Measurements from ENCODE around the gene GRAMD4.
"Not testable (repeated sequence)": the region's sequence is repeated elsewhere in the genome, so short reads cannot be mapped to it uniquely, and the experiment has no call there.

The GRAMD4 gene

DNA sequence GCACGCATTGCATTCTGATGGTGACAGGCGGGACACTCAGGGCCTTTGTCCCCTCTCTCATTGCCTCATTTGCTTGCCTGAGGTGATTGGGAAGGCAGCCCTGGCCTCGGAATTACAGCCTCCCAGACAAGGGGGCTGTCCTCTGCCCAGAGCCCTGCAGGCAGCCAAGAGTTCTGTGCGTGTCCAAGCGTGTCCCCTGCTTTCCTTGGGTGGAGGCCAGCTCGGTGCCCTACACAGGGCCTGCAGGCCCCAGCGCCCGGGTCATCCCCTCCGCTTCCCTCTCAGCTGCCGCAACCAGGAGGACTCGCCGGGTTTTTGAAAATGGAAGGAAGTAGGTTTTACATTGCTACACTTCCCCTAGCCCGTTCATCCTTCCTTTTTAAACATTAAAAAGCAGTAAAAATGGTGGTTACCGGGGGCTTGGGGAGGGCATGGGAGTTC lies 1.9 kb downstream of the GRAMD4 start:
- no peak for DNase-seq

DNA sequence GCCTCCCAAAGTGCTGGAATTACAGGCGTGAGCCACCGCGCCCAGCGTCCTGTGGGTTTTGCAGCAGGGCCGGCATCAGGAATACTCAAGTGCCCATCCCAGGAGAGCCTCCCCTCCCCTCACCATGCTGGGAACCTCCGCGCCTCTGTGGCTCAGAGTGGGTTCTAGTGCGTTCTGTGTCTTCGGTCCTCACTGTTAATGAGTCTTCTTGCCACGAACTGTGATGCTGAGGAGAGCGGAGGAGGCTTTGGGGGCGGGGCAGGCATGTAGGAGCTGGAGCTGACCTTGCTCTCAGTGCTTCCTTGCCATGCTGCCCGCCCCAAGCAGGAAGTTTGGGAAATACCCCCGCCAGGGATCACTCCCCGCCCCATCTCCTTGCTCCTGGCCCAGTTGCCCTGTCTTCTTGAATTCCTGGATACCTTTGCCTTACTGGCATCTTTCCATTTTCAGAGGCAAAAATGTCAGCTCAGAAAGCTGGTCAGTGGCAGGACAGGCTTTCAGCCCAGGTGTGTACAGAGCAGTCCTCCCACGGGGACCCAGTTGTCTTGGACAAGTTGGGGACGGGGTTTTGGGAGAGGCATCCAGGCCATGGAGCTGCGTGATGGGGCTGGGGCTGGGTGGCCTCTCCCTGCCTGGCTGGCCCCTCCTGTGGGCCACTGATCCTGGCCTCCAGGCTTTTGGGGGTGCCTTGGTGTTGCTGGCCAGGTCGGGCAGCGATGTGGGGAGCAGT lies 5.1 kb downstream of the GRAMD4 start:
- DNase-seq: no peak

DNA sequence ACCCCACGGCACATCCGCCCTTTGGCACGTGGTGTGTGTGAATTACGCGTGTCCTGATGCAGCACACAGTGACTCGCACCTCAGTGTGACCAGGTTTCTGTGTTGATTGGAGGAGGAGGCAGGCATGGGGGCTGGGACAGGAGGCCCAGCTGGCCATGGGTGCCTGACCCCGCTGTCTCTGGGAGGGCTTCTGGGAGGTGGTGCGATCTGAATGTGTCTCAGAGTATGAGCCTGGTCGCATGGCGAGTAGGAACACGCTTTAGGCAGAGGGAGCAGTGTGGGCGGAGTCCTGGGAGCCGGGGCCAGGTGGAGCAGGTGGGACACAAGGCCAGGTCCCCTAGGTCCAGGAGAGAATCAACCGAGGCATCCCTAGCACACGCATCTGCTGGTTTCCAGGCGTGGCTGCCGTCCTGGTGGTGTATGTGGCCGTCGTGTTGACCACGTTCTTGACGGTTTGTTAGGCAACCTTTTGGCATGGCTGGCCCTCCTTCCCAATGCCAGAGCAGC lies 5.7 kb downstream of the GRAMD4 start:
- DNase-seq: no peak

DNA sequence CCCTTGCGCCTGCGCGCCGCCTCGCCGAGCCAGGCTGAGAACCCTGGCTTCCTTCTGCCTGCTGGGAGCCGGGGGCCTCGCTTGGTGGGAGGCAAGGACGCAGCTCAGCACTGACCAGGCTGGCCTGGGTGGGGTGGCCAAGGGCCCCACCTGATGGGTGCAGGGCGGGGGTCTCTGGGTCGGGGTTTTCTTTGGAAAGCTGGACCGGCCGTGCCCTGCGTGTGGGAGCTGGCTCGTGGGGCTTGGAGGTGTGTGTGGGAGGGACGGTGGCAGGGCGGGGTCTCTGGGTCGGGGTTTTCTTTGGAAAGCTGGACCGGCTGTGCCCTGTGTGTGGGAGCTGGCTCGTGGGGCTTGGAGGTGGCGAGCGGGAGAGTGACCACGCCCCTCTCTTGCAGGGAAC lies 6.2 kb downstream of the GRAMD4 start:
- DNase-seq: no peak

DNA sequence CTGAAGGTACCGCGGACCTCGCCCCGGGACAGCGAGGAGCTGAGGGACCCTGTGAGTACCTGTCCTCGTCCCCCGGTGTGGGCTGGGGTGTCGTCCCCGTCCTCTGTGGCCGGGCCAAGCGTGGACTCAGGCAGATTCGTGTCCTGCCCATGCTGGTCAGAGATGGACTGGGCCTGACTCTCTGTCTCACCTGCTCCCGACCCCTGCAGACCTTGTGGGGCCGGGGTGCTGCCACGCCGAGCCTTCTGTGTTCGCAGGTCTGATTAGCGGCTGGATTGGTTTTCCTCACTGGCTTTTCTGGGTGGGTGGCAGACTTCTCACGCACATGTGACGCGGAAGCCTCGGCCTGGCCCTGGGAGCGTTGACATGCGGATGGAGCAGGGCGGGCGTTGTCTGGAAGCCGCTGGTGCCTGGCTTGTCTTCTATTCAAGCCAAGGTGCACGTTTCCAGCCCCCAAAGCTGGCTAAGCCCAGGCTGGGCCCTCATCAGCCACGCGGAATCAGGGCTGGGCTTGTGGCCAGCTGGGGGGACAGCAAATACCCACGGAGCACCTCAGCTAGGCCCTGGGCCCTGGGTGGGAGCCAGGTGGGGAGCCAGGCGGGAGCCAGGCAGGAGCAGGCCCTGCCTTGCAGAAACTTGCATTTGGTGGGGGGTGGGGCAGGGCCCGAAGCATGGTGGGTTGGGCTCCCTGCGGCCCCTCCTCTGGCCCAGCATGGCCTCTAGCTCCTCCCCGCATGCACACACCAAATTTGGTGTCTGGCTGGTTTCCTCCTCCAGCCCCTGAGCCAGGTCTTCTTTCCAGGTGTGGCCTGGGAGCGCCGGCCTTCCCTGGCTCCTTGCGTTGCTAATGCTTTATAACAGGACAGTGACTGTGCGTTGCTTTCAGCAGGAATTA lies 7.0 kb downstream of the GRAMD4 start:
- no peak for DNase-seq

DNA sequence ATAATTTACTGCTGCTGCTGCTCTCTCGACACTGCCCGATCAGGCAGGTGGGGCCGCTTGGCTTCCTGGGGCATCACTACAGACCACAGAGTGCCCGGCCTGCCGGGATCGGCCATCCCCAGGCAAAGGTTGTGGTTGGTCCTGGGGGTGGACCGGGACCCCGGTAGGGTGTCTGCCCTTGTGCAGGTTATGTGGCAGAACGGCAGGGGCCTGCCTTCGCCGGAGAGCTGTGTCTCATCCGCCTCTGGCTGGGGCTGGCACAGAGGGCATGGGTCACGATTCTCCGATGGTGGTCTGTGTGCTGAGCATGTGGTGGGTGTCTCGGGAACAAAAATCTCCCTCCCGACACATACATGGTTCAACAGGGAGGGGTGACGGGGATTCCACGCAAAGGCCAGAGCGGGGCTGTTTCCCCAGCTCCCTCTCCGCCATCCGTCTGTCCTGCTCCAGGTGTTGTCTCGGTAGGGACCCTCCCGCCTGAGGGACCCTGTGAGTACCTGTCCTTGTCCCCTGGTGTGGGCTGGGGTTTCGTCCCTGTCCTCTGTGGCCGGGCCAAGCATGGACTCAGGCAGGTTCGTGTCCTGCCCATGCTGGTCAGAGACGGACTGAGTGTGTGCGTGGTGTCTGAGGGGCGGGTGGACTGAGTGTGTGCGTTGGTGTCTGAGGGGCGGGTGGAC lies 7.8 kb downstream of the GRAMD4 start:
- no peak for DNase-seq

DNA sequence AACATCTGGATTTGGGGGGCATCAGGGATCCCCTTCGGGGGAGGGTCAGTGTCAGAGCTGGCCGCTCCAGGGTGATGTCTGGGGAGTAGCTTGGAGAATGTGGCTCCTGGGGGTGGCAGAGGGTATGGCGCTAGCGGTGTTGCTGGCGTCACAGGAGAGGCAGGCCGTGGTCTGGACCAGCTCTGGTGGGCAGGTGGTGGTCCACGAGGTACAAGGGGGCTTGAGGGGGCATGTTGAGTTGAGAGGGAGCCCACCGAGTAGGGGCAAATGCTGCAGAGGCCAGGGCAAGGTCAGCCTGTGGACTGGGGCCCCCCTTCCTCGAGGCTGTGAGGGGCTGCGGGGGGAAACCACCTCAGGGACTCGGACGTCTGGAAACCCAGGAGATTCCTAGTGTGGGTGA lies 8.6 kb downstream of the GRAMD4 start:
- DNase-seq: no peak

DNA sequence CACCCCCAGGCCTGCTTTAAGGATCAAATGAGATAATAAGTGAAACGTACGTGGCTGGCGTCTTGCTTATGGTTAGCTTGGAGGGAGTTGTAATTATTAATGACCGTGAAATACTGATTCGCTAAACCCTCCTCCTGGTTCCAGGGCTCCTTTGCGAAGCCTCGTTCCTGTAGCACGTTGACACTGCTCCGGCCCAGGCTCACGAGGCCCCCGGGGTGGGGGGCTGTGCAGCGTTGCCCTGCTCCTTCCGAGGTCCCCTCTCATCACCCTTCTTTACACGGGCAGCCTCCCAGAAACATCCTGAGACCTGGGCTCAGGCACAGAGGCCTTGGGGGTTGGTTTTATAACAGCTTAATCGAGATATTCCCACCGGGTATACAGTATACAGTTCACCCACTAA lies 9.1 kb downstream of the GRAMD4 start:
- no peak for DNase-seq

DNA sequence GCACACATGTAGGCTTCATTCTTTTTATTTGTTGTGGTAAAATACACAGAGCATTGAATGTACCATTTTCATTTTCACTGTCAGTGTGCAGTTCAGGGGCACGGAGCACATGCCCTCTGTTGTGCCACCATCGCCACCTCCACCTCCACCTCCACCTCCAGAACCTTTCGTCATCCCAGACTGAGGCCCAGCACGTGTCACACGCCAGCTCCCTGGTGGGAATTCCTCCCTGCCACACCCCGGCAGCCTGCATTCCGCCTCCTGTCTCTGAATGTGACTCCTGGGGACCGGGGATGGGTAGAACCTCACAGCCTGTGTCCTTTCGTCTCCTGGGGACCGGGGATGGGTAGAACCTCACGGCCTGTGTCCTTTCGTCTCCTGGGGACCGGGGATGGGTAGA lies 10.9 kb downstream of the GRAMD4 start:
- no peak for DNase-seq

DNA sequence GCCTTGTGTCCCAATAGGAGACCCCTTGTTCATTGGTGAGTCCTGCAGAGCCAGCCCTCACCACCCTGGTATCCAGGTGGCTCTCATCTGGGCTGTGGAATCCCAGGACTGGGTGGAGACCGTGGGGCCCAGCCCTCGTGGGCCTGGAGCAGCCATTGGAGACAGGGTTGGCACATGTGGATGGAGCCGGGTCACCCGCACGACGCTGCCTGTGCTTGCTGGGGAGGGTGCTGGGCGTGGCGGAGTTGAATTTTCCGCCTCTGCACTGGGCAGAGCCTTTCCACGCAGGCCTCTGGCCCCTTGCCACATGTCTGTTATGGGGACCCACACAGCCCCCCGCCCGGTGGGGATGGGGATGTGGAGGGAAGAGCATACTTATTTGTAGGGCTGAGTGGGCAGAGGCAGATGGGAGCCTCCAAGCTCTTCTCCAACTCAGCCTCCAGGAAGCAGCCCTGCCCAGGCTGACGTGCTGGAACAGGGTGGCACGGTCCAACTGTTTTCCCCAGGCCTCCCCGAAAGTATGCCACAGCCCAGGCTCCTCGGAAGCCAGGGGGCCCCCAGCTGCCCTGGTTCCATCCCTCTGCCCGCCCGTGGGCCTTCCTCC lies 12.6 kb downstream of the GRAMD4 start:
- no peak for DNase-seq

DNA sequence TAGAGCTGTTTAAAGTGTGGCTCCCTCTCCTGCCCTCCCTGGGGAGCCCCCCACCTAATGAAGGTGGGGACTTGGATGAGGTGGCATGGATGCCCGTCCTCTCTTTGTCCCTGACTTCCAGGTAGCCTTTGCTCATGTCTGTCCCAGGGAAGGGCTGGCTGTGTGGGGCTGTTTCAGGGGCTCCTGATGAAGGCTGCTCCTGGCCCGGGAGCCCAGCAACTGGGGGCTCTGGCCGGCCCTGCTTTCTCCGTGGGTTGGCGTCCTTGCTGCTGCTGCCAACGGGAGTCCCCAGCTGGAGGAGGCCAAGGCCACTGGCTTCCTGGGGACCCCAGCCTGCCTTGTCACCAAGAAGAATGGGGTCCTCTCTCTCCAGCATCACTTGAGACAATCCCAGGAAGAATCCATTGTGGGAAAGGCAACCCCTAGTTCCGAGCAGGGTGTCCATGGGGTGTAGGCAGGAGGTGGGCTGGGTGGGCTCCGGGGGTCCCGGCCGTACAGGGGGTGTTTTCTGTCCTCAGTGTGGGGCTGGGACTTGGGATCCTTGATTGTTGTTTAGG lies 13.2 kb downstream of the GRAMD4 start:
- no peak for DNase-seq

DNA sequence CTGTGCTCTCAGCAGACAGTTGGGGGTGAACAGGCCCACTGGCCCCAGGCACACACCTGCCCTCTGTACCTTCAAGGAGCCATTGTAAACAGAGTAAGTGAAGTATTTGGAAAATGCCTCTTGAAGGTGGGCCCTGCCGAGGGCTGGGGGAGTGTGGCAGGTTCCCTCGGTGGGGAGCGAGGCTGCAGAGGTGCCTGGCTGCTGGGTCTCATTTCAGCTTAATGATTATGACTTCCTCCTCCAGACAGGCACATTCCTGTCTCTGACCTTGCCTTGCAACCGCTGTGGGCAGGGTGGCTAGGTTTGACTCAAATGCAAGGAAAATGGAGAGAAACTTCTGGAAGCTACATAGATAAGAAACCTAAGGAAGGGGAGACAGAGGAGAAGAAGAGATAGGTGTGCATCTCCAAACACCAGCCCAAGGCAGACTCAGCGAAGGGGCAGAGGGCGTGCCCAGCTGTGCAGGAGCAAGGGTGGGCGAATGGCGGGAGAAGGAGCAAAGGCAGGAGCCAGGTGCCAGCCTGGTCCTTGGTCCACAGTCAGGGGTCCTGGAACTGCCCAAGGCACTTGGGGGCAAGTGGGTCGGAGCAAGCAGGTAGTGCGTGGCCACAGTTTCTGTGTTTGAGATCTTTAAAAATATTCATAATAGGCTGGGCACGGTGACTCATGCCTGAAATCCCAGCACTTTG lies 14.0 kb downstream of the GRAMD4 start:
- DNase-seq: no peak

DNA sequence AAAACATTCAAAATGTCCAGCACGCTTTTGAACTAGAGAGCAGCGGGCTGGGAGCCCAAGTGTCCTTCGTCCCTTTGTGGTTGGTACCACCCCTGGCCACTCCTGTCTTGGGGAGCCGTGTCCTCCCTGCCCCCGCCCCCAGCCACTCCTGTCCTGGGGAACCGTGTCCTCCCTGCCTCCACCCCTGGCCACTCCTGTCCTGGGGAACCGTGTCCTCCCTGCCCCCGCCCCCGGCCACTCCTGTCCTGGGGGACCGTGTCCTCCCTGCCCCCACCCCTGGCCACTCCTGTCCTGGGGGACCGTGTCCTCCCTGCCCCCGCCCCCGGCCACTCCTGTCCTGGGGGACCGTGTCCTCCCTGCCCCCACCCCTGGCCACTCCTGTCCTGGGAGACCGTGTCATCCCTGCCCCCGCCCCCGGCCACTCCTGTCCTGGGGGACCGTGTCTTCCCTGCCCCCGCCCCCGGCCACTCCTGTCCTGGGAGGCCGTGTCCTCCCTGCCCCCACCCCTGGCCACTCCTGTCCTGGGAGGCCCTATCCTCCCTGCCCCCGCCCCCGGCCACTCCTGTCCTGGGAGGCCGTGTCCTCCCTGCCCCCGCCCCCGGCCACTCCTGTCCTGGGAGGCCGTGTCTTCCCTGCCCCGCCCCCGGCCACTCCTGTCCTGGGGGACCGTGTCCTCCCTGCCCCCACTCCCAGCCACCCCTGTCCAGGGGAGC lies 14.9 kb downstream of the GRAMD4 start:
- DNase-seq: not testable (repeated sequence)

DNA sequence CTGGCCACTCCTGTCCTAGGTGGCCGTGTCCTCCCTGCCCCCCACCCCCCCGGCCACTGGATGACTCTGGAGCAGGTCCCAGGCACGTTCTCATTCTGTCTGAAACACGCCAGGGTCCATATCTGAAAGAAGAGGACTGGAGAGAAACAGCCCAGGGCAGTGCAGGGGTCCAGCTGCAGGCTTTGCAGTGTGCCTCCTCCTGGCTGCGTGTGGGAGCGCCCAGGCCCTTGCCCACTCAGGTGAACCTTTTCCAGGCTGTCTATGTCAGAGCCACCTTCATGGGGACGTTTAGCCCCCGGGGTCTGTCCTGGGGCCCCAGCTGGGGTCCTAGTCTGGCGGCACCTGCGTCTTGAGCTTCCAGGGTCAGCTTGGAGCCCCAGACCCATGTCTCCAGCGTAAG lies 15.6 kb downstream of the GRAMD4 start:
- no peak for DNase-seq

DNA sequence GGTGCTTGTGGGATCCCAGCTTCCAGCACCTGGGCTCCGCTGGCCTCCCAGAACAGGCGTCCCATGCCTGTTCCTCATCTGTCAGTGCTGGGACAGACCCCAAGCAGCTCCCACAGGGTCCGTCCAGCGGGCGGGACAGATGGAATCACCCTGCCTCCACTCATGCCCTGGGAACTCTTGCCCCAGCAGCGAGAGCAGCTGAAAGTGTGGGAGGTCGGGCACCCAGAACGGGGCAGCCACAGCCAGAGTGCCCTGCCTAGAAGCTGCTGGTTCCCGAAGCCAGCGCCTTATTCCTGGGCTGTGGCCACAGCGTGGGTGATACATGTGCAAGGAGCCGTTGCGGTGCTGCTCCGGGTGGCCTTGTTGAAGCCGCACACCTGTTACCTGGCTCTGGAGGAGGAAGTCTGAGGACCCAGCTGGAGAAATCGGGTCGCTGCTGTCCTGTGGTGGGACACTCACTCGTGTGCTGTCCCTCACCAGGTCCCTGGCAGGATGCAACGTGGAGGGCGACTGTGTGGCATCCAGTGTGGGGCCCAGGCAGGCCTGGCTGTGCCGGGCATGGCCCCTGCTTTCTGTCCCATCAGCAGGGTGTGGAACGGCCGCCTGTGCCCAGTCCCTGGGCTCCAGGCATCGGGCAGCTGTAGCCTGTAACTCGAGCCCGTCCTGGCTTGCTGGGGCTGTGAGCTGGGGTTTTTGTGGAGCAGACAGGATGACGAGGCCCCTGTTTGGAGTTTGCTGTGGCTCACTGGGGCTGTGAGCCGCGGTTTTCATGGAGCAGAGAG lies 16.2 kb downstream of the GRAMD4 start:
- no peak for DNase-seq

DNA sequence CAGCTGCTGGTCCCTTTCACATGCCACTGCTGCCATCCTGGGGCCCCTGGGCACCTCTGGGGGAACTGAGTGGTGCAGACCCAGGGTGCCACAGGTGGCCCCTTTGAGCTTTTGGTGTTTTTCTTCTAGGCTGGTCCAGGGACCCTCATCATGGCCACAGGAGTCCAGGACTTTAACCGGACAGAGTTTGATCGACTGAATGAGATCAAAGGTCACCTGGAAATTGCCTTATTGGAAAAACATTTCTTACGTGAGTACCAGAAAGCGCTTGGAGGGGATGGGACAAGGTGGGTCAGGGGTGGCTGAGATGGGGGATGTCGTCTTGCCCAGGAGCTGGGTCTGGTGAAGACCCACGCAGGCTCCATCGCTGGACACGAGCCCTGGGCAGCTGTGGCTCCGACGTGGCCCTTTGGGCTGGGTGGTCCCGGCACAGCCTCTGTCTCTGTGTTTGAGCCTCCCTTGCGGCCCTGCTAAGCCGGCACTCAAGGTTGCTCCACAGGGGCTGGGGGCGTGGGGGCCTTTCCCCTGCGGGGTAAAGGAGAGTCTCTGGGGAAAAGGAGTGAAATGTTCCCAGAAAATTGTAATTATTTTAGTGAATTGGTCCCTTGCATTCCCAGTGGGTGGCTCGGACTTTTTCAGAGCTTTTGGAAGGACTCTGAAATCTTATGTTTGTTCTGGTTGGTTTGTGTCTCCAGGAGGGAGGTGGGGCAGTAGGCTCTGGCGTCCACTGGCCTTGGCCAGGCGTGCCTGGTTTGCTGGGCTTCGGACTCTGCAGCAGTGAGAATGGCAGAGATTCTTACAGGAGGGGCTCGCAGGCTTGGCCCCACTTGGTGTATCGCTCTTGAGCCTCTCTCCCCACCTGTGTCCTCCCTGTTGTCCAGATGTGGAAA lies 17.8 kb downstream of the GRAMD4 start:
- no peak for DNase-seq

DNA sequence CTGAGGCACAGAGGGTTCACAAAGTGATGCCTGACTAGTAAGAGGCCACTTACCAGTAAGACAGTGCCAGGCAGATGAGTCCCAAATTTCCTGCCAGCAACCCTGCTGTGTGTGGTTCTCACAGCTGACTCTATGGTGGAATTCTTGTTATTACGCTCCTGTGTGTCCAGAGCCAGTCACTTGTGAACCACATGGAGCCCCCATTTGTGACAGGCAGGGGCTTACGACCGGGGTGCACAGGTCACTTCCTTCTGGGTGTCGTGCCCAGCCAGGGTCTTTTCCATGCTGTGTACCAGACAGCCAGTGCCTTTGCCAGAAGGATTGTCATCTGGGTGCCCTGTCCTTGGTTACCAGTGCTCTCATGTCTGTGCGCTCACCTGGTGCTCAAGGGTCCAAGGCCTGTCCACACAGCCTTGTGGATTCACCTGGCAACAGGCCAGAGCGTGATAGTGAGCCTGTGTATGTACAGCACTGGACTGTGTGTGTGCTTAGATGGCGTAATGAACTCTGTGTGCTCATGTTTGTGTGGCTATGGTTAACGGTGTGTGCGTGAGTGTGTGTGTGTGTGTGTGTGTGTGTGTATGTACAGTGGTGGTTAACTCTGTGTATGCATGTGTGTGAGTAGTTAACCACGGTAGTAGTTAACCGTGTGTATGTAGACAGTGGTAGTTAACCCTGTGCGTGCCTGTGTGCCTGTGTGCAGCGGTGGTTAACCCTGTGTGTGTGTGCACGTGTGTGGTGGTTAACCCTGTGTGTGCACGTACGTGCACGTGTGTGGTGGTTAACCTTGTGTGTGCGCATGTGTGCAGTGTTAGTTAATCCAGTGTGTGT lies 18.6 kb downstream of the GRAMD4 start:
- no peak for DNase-seq

DNA sequence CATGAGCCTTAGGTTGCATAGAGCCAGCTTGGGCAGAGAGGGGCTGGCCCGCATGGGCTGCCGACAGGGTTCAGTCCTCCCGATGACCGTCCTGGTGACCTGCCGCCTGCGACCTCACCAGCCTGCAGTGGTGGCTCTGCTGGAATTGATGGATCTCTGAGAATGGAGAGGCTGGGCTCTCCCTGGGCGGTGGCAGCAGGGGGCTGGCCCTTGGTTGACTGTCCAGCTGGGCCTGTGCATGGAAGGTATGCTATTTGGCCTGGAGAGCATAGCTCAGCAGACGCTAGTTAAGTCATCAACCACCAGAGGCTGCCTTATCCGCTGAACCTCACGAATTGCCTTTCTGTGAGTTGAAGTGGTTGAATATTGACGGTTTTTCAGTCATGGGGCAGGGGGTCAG lies 19.7 kb downstream of the GRAMD4 start:
- no peak for DNase-seq
